Measurements from ENCODE around the gene CSNK1G3. TPM values are rescaled to one million over a fixed set of nuclear protein-coding genes. Genes with fewer than 3 reads are reported as not detected.
A peak's percentile ranks its signal among the peaks of the same experiment; 100 is the strongest.

The CSNK1G3 gene
- 51.1 TPM for total RNA-seq (2021; ENCODE audit: unreplicated experiment)
- 16.3 and 19.9 TPM in 2 replicates for polyA plus RNA-seq (2012)
- Bru-seq, nascent RNA, result percentile 88 among the genes with signal in this experiment
- percentile 76 among the genes with signal in this experiment for BruChase-seq, experiment 1, labeled RNA remaining after a 6-hour chase
- percentile 77 among the genes with signal in this experiment for BruChase-seq, experiment 2, labeled RNA remaining after a 2-hour chase
- long read RNA-seq, full-length matches to known transcripts, result 6 of 119 reads
- long read RNA-seq, partial matches to known transcripts, result 6 of 119 reads
- long read RNA-seq, other reads (novel, unspliced or antisense), result 107 of 119 reads

DNA sequence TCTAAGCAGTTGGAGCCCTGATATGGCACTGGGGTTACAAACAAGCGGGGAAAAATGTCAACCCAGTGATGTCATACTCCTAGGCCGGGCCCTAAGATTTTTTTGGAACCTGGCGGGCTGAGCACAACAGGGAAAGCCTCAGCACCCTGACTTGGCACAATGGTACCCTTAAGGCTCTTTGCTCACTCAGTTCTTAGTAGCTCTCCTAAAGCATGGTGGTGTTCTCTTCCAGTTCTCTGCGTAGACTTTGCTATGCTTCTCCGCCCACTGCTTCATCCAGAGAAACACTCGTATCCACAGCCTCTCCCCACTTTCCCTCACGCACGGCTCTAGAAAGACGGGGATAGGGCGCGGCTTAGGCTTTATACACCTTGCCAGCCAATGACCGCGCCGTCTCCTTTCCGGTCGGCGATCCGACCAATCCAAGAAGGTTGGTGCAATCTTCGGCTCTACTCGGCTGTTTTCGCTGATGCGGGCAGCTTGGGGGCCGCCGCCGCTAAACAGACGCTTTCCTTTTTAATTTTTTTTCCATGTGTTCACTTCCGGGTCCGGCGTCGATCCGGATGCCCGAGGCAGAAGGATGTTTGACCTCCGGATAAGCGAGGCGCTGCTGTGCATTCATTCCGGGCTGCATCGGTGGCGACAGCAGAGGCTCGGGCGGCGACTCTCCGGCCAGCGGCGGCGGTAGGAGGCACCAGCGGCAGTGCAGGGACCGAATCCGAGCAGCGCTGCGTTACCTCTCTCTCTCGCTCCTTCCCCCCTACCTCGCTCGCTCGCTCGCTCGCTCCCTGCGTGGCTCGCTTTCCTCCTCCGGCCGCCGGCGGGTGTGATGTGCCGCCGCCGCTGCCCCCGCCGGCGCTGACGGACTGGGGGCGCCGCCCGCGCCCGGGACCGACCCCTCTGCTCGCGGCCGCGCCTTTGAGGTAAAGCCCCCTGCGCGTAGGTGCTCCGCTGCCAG lies at the start of gene CSNK1G3:
TSS of gene CSNK1G3 (plus strand) at position 530 of the 958 bp plus-strand sequence. CDS start 33,487 bp downstream, outside the sequence.
- Histone ChIP-seq H3K27me3 (ENCODE audit: insufficient read depth, low read length) (no peaks in the 10 kb centered on the region), H3K9me2 (ENCODE audit: insufficient read depth) (no peaks in the 10 kb centered on the region), H3K9ac (ENCODE audit: low read length) (peak within 1 kb of the TSS; percentile 83), H2AFZ (ENCODE audit: low read depth, low read length, poor library complexity, severe bottlenecking) (no peak within 1 kb of the TSS), H3K9me3 (ENCODE audit: control insufficient read depth in 1 of 2, insufficient read depth in 1 of 2, low read depth in 1 of 2, low read length in 2 of 2) (no peaks in the 10 kb centered on the region), H3K27ac (ENCODE audit: low read depth, low read length) (peak within 1 kb of the TSS; percentile 86), H3K36me3 (ENCODE audit: control insufficient read depth in 1 of 2, insufficient read depth in 2 of 2, low read length in 2 of 2) (no peaks in the 10 kb centered on the region), H3K79me2 (ENCODE audit: insufficient read depth, low read length) (peaks cover 43% of the 10 kb centered on the region), H4K20me1 (ENCODE audit: insufficient read depth) (no peaks in the 10 kb centered on the region), H3K4me3 (replicated peaks in 1 of 2; ENCODE audit: low read depth in 1 of 2, low read length in 2 of 2) (peak within 1 kb of the TSS; percentile 77 to 86), H3K4me2 (ENCODE audit: low read length) (peak within 1 kb of the TSS; percentile 92), H3K4me1 (ENCODE audit: control insufficient read depth in 1 of 2, insufficient read depth in 2 of 2, low read length in 2 of 2) (peaks cover 9 to 24% of the 10 kb centered on the region in 2 experiments; a peak in 3 of 4 replicates)
- RAD21 ChIA-PET (ENCODE audit: low non-redundant PET in 1 of 2, low total read pairs in 2 of 2, uncharacterized antibody in 2 of 2, unreplicated experiment in 2 of 2), result no interaction called here
- no TSS peak for BruUV-seq (replicated peaks)
- DNase-seq (ENCODE audit: low read depth, low spot score), result peak; percentile 96
- ATAC-seq, result peak; percentile 96
- CTCF ChIA-PET, result interaction anchor here (1.5 kb wide), 1 partner anchor 88 kb away, joined by 5 read pairs; the partner anchor contains the start of gene CEP120
- intact Hi-C loops (cut with micrococcal nuclease), result loop anchor here (1.0 kb wide), 1 partner anchor 89 kb away; the partner anchor contains the start of gene CEP120
- POLR2A ChIA-PET, result interaction anchor here (0.6 to 1.5 kb wide), 9 partner anchors 11 to 111 kb away, joined by 3 to 13 read pairs (median 3); partner anchors contain the start of gene CEP120
- TF ChIP-seq, protein P1, sequence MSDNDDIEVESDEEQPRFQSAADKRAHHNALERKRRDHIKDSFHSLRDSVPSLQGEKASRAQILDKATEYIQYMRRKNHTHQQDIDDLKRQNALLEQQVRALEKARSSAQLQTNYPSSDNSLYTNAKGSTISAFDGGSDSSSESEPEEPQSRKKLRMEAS (IDR thresholded peaks at IDR 0.05), result 0 out of 2 replicates have a peak, but pooled peaks have one; percentile 45
- TF ChIP-seq CEBPB (IDR thresholded peaks at IDR 0.05; ENCODE audit: low read depth) (no peak), EZH2 (IDR thresholded peaks at IDR 0.05) (no peak), EGR1 (IDR thresholded peaks at IDR 0.05; ENCODE audit: low read depth) (peak; percentile 56; the same call in 1 of the 2 replicates), SP1 (IDR thresholded peaks at IDR 0.05; ENCODE audit: low read depth) (peak; percentile 76), SIN3A (IDR thresholded peaks at IDR 0.05; ENCODE audit: low read depth) (no peak; the same call in none of the 2 replicates), SRF (IDR thresholded peaks at IDR 0.05; ENCODE audit: low read depth) (no peak; the same call in 1 of the 2 replicates), CBX3 (IDR thresholded peaks at IDR 0.05; ENCODE audit: low read depth) (peak; percentile 50), RAD21 (IDR thresholded peaks at IDR 0.05; ENCODE audit: low read depth) (0 out of 2 replicates have a peak, but pooled peaks have one; percentile 0), ZNF274 (IDR thresholded peaks at IDR 0.05; ENCODE audit: low read depth, low read length) (no peak), ELF1 (IDR thresholded peaks at IDR 0.05; ENCODE audit: borderline replicate concordance, low read depth) (peak; percentile 71), YY1 (IDR thresholded peaks at IDR 0.05; ENCODE audit: extremely low read depth, insufficient replicate concordance, low read depth, low read length) (no peak)
- TF ChIP-seq, protein P2, sequence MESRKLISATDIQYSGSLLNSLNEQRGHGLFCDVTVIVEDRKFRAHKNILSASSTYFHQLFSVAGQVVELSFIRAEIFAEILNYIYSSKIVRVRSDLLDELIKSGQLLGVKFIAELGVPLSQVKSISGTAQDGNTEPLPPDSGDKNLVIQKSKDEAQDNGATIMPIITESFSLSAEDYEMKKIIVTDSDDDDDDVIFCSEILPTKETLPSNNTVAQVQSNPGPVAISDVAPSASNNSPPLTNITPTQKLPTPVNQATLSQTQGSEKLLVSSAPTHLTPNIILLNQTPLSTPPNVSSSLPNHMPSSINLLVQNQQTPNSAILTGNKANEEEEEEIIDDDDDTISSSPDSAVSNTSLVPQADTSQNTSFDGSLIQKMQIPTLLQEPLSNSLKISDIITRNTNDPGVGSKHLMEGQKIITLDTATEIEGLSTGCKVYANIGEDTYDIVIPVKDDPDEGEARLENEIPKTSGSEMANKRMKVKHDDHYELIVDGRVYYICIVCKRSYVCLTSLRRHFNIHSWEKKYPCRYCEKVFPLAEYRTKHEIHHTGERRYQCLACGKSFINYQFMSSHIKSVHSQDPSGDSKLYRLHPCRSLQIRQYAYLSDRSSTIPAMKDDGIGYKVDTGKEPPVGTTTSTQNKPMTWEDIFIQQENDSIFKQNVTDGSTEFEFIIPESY (IDR thresholded peaks at IDR 0.05; ENCODE audit: extremely low read depth, insufficient replicate concordance, low read length), result no peak
- TF ChIP-seq, protein P3, sequence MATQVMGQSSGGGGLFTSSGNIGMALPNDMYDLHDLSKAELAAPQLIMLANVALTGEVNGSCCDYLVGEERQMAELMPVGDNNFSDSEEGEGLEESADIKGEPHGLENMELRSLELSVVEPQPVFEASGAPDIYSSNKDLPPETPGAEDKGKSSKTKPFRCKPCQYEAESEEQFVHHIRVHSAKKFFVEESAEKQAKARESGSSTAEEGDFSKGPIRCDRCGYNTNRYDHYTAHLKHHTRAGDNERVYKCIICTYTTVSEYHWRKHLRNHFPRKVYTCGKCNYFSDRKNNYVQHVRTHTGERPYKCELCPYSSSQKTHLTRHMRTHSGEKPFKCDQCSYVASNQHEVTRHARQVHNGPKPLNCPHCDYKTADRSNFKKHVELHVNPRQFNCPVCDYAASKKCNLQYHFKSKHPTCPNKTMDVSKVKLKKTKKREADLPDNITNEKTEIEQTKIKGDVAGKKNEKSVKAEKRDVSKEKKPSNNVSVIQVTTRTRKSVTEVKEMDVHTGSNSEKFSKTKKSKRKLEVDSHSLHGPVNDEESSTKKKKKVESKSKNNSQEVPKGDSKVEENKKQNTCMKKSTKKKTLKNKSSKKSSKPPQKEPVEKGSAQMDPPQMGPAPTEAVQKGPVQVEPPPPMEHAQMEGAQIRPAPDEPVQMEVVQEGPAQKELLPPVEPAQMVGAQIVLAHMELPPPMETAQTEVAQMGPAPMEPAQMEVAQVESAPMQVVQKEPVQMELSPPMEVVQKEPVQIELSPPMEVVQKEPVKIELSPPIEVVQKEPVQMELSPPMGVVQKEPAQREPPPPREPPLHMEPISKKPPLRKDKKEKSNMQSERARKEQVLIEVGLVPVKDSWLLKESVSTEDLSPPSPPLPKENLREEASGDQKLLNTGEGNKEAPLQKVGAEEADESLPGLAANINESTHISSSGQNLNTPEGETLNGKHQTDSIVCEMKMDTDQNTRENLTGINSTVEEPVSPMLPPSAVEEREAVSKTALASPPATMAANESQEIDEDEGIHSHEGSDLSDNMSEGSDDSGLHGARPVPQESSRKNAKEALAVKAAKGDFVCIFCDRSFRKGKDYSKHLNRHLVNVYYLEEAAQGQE (IDR thresholded peaks at IDR 0.05; ENCODE audit: low read depth), result no peak
- TF ChIP-seq, protein P4, sequence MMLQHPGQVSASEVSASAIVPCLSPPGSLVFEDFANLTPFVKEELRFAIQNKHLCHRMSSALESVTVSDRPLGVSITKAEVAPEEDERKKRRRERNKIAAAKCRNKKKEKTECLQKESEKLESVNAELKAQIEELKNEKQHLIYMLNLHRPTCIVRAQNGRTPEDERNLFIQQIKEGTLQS (IDR thresholded peaks at IDR 0.05), result no peak

Measured in HCT116 (cell line).